Endothelial cell (in vitro differentiated cells): ENCODE results near the gene GPR17. TPM values are rescaled to one million over a fixed set of nuclear protein-coding genes. Genes with fewer than 3 reads are reported as not detected.

Experiments used
- DNase-seq: peaks from one replicate; pipeline ENCODE4 v3.0.0; 2021; ENCODE audit warnings: low spot score
- H3K27ac Mint-ChIP-seq: one replicate; pipeline ENCODE4 v1.8.0; 2021; ENCODE audit warnings: mixed read lengths, inconsistent platforms; ENCODE audit not compliant: unreplicated experiment
- H3K27me3 Mint-ChIP-seq: one replicate; pipeline ENCODE4 v1.8.0; 2021; ENCODE audit warnings: mild to moderate bottlenecking, moderate library complexity, mixed read lengths, inconsistent platforms; ENCODE audit not compliant: unreplicated experiment
- H3K36me3 Mint-ChIP-seq: one replicate; pipeline ENCODE4 v1.8.0; 2021; ENCODE audit warnings: mild to moderate bottlenecking, low read depth, mixed read lengths, inconsistent platforms; ENCODE audit not compliant: unreplicated experiment
- H3K4me1 Mint-ChIP-seq: one replicate; pipeline ENCODE4 v1.8.0; 2021; ENCODE audit warnings: mild to moderate bottlenecking, mixed read lengths, inconsistent platforms; ENCODE audit not compliant: unreplicated experiment
- H3K4me3 Mint-ChIP-seq: one replicate; pipeline ENCODE4 v1.8.0; 2021; ENCODE audit warnings: mild to moderate bottlenecking, mixed read lengths, inconsistent platforms; ENCODE audit not compliant: unreplicated experiment
- H3K9me3 Mint-ChIP-seq: one replicate; pipeline ENCODE4 v1.8.0; 2021; ENCODE audit warnings: mixed read lengths, inconsistent platforms; ENCODE audit not compliant: unreplicated experiment
- total RNA-seq: library from RNA; stranded (reverse); fragmentation: NEBNext Ultra II Directional; extraction: Animal tissue kit (Norgen Biotek cat#: 25700); gene quantifications from one replicate; pipeline ENCODE4 v1.2.1, GENCODE V29; 2021; ENCODE audit not compliant: unreplicated experiment
- TF ChIP-seq, protein P1 (sequence below): fragments of 200-600 bp; sonication (generic); IDR thresholded peaks from one replicate; pipeline ENCODE4 v1.5.0; 2021; ENCODE audit warnings: antibody characterized with exemption; ENCODE audit not compliant: unreplicated experiment

Gene GPR17
- total RNA-seq, 1 donor from 2014 or later: 0.15 TPM

DNA sequence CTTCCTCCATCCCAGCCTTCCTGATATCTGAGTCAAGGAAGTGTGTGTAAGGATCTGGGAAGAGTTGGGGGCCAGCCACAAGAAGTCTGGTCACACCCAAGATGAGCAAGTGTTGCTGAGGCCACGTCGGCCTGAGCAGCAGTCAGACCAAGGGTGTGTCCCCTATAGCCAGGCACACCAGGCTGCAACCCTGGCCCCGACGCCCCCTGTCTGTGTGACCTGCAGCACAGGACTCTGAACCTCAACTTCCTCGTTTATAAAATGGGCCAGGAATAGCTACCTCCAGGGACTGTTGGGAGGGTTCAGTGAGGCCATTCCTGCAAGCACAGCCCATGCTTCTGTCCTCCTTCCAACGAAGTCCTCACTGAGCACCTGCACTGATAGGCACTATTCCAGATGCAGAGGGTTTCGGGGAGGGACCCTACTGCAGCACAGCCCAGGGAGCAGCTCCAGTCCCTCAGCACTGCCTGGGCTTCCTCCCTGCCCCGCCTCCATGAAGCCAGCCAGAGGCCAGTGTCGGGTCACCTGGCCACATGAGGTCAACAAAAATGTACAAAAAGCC is 16.1 kb downstream of the GPR17 start:
- H3K9me3 Mint-ChIP-seq: no peaks in the 10 kb centered on the region
- H3K4me1 Mint-ChIP-seq: peaks cover 4% of the 10 kb centered on the region
- no peak overlapping the region for H3K27ac Mint-ChIP-seq
- H3K36me3 Mint-ChIP-seq: no peaks in the 10 kb centered on the region
- H3K27me3 Mint-ChIP-seq: peaks cover 2% of the 10 kb centered on the region
- DNase-seq: no peak
- TF ChIP-seq, protein P1, sequence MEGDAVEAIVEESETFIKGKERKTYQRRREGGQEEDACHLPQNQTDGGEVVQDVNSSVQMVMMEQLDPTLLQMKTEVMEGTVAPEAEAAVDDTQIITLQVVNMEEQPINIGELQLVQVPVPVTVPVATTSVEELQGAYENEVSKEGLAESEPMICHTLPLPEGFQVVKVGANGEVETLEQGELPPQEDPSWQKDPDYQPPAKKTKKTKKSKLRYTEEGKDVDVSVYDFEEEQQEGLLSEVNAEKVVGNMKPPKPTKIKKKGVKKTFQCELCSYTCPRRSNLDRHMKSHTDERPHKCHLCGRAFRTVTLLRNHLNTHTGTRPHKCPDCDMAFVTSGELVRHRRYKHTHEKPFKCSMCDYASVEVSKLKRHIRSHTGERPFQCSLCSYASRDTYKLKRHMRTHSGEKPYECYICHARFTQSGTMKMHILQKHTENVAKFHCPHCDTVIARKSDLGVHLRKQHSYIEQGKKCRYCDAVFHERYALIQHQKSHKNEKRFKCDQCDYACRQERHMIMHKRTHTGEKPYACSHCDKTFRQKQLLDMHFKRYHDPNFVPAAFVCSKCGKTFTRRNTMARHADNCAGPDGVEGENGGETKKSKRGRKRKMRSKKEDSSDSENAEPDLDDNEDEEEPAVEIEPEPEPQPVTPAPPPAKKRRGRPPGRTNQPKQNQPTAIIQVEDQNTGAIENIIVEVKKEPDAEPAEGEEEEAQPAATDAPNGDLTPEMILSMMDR: no peak
- no peak overlapping the region for H3K4me3 Mint-ChIP-seq

DNA sequence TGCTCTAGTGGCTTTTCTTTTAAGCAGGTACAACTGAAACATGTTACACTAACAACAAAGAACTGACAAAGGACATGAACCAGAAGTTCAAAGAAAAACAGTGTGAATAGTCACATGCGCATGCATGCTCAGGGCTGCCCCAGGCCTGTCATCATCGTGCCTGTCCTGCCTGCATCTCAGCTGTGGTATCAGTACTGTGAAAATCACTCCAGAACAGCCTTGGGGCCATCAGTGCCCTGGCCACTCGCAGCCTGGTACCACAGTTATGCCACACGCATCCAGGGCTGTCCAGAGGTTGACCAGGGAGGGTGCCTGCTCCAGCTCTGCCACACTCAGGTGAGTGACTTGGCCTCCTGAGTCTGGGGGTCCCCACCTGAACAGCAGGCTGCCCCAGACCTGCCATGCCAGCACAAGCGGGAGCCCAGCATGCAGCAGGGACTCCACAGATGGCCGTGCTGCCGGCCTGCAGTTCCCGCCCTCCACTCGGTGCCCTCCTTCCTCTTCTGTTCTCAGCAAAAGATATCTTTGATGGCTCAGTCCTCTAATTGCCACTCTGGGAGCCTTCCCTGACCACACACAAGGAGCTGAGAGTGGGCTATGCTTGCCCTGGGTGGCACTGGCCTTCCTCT is 17.1 kb downstream of the GPR17 start:
- no peak overlapping the region for H3K4me3 Mint-ChIP-seq

DNA sequence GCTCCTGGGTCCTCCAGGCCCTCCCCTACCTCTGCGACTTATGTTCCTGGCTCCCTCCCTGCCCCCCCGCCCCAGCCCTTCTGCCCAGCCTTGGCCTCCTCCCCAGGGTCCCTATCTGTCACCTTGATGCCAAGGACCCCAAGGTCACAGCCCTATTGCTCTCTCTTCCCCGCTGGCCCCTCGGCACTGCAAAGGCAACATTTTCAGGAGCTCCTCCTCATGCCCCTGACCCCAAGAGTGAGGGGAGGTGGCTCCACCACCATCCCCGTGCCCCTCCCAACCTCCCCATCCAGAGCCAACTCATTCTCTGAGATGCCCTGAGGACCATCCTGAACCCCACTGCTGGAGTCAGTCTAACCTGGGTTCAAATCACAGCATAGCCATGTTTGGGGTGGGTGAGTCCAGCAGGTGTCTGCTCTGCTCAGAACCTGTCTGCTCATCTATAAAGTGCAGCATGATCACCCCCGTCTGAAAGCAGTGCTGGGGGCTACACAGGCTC is 17.7 kb downstream of the GPR17 start:
- no peaks in the 10 kb centered on the region for H3K27me3 Mint-ChIP-seq
- H3K4me3 Mint-ChIP-seq: no peak overlapping the region
- DNase-seq: no peak
- H3K9me3 Mint-ChIP-seq: no peaks in the 10 kb centered on the region
- H3K36me3 Mint-ChIP-seq: no peaks in the 10 kb centered on the region
- TF ChIP-seq, protein P1: no peak
- H3K27ac Mint-ChIP-seq: no peak overlapping the region
- H3K4me1 Mint-ChIP-seq: peaks cover 4% of the 10 kb centered on the region

More for the DNA sequence above, 17.1 kb downstream of the GPR17 start:
- Mint-ChIP-seq H3K27ac (no peak overlapping the region), H3K36me3 (no peaks in the 10 kb centered on the region), H3K27me3 (no peaks in the 10 kb centered on the region), H3K9me3 (no peaks in the 10 kb centered on the region), H3K4me1 (peaks cover 4% of the 10 kb centered on the region)
- DNase-seq: no peak
- TF ChIP-seq, protein P1: no peak

DNA sequence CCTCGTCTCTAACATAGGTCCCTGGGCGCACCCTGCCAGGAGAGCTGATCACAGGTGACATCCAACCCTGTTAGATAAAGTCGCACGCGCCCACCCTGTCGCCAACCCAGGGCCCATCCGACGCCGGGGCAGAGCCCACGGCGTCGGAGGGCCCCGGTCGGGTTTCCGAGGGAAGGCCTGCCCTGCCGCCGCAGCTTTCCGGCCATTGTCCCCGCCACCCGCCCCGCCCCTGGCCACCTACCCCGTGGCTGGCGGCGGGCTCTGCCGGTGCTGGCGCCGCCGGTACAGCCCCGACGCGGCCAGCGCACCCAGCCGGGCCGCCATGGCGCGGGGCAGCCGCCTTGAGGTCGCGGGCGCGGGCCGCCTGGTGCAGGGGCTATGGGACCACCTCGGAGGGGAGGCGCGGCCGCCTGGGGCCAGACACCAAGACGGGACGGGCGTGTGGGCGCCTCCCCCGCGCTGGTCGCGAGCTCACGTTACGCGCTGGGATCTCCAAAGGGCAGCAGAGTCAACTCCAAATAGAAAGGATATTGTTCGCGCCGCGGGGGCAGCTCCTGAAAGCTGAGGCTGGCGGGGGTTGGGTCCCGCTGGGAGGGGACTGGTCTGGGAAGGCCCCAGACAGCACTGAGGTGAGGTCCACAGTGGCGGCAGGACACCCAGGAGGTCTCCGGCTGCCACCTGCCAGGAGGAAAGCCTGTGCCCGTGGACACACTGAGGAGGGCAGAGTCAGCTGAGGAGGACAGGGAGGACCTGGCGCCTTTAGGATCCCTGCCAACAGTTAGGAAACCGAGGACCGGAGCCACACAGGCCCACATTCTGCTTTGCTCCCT is 18.3 kb downstream of the GPR17 start:
- no peak overlapping the region for H3K27ac Mint-ChIP-seq
- H3K9me3 Mint-ChIP-seq: no peaks in the 10 kb centered on the region
- peaks cover 4% of the 10 kb centered on the region for H3K4me1 Mint-ChIP-seq
- H3K36me3 Mint-ChIP-seq: no peaks in the 10 kb centered on the region
- H3K4me3 Mint-ChIP-seq: no peak overlapping the region
- DNase-seq: peak; percentile 60
- TF ChIP-seq, protein P1: no peak
- no peaks in the 10 kb centered on the region for H3K27me3 Mint-ChIP-seq
